Activated CD8-positive, alpha-beta memory T cell treated with anti-CD3 and anti-CD28 coated beads for 1 hour (primary cell): ENCODE results near the gene UTP18.
A peak's percentile ranks its signal among the peaks of the same experiment; 100 is the strongest.
"Not testable (repeated sequence)": the region's sequence is repeated elsewhere in the genome, so short reads cannot be mapped to it uniquely, and the experiment has no call there.

Experiments used
- DNase-seq, 2 donors: peaks; one replicate each; pipeline ENCODE4 v3.0.0-alpha.2; 2020; ENCODE audit warnings: low read depth in 1 of 2; ENCODE audit errors: extremely low read depth in 1 of 2

UTP18 gene

DNA sequence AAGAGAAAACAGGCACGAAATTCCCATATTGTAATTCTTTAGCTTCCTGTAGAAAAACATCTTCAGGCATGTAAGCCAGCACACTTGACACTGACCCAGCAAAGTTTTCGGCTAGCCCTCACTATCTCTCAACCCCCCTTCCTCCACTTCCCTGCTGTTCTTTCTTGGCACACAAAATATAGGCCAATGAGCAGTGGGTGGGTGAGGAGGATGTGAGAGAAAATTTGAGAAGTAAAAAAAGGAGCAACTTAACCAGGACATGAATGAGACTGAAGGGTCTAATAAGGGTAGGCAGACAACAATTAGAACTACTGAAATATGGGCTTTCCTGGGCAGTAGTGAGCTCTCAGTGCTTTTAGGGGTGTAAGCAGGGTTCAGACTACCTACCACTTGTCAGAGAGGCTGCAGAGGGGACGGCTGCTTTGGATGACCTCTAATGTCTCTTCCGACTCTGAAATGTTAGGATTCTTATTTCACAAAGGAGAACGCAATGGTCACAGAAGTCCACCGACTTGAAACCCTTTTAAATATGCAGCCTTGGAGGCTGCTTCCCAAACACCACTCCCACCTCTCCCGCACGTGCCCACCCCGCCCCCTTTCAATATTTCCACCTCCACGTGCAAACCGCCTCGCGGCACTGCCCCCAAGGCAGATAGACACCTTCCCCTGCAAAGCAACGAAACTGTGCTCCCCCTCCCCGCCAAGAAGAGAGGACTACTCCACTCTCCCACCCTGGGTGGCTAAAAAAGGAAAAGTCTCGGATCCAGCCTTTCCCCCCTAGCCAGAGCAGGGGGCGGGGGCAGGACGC is 1.4 kb upstream of the UTP18 start:
- DNase-seq = no peak

DNA sequence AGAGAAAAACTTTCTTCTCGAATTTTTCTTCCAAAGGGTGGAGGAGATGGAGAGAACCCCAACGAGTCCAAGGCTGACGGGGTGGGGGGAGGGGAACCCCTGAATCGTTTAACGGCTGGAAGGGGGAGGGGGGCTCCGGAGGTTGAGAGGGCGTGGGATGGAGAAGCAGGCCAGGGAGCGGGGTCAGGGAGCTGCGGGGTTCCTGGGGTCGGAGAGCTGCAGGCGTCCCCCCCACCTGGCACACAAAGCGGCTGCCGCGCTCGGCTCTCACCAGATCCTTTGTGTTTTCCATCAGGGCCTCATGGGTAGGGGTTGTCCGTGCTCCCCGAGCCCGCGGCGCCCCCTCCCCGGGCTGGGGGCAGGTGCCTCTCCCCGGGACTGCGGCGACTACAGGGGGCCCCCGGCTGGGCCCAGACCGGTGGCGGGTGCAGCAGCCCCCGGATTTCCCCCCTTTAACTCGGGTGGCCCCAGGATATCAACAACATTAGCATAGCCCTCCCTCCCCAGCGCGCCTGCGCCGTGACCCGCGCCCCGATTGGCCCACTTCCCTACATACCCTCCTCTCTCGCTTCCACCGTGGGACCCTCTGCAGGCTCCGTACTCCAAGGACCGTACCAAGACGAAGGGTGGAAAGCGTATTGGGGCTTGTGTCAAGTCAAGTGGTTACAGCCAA is 646 bp upstream of the UTP18 start, which contains the start of gene MBTD1:
TSS of gene MBTD1 (minus strand) at position 486 of the 673 bp plus-strand sequence. CDS start 34,888 bp downstream, outside the sequence.
- DNase-seq = peak; percentile 89 to 93

DNA sequence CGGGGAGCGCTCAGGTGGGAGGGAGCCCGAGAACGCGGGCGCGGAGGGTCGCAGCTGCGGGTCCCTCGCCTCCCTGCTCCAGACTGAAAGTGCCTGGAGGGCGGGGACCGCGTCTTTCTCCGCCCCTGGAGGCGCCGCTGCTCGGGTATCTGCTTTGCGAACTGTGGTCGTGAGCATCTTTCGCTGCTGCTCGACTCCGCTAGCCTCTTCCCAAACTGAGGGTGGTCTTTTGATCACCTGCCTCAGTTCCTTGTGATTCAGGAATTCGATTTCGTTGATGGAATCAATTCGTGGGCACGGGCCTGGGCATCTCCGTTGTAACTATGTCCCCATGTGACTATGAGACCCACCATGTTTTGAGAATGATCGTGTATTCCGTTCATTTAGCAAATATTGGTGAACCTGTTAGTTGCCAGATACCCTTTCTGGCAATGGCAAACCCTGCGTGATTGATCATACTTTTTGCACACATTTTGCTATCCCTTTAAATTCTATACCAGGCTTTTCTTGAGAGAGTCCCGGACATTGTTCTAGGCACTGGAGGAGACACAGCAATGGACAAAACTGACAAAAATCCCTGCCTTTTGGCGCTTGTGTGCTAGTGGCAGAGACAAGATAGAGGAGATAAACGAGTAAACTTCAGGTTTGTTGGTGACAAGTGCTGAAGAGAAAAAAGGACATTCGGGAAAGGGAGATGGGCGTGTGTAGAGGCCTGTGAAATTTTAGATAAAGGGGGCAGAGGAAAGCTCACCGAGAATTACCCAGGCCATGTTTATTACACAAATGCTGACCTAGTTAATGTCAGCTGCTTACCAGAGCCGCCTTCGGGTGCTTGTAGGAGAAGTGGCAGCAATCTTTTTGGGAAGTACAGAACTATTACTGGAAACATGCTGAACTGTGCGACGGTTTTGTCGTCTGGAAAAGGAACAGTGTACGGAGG is 948 bp downstream of the UTP18 start:
- DNase-seq = no peak

DNA sequence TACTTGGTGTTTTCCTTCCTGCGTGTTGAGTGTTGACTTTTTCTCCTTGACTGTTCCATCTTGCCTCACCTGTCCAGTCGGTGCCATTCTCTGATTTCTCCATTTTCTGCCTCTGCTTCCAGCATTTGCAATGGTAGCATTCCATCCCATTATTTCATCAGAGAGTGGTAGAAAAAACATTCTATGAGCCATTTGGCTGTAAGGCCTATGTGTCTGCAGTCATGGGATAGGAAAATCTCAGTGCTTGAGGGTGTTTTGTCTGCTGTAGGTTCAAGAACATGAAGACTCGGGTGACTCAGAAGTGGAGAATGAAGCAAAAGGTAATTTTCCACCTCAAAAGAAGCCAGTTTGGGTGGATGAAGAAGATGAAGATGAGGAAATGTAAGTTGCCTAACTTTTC is 2.7 kb downstream of the UTP18 start:
- no peak for DNase-seq

DNA sequence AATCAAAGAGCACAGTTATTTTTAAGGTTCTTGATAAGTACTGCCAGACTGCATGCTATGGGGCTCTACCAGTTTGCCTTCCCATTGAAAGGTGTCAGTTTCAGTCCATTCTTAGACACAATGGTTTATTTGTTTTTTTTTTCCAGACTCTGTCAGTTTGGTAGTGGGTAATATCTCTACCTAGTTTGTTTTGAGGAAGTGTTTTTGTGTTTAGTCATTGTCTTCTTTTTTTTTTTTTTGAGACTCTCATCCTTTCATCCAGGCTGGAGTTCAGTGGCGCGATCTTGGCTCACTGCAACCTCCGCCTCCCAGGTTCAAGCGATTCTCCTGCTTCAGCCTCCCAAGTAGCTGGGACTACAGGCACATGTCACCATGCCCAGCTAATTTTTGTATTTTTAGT is 4.1 kb downstream of the UTP18 start:
- DNase-seq = not testable (repeated sequence)

DNA sequence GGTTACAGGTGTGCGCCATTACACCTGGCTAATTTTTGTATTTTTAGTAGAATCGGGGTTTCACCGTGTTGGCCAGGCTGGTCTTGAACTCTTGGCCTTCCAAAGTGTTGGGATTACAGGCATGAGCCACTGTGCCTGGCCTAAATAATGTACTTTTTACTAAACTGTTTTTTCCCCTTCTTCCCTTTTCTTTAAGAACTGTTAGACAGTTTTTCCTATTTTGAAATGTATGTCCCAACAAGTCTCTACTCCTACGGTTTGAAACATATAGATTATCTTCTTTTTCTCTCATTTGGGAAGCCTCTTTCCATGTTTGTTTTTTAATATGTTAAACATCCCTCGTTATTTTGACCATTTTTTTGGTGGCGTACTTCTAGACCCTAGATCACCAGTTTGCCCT is 9.6 kb downstream of the UTP18 start:
- no peak for DNase-seq

DNA sequence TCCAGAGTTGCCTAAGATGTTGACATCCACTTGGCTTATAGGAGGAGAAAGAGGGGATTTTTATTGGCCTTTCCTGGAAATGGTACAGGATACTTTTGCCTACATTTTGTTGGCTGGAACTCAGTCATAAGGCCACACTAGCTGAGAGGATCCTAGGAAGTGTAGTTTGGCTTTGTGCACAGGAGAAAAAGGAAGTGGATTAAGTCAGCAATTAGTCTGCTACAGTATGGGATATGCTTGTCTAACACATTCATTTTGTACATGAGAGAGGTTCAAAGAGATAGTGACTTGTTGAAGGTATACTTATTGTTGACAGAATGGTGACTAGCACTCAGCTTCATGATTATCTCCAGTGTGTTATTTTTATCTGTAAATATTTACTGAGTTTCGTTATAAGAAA is 10.3 kb downstream of the UTP18 start:
- DNase-seq = no peak

DNA sequence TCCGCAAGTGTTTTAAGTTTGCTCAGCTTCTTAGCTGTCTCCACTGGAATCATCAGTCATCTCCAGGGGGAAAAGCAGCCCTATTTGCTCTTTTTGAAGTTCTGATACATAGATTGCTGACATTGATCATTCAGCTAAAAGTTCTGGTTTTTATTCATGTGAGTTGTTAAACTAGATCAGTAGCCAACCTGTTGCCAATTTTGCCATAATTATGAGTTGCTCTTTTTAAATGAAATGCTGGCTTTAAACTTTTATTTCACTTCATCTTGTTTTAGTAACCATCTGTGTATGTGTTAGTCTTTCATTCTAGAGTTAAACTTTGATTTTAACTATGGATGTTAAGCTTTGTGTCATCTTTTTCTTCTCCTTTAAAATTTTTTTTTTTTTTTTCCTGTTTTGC is 12.5 kb downstream of the UTP18 start:
- no peak for DNase-seq

DNA sequence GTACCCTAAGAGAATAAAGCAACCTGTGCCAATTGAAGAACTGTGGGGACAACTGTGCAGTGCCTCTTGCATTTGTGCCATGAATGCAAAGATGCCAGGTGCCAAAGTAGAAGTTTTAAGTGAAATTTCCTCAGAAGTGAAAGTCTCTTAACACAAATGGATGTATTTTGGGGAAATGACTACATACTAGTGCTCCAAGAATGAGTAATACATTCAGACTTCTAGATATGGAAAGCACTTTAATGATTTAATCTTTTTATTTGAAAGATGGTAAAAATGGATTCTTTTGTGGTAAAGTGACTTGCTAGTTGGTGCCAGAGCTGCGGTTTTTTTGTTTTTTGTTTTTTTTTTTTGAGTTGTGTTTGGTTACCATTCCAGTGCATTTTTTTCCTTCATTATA is 15.0 kb downstream of the UTP18 start:
- no peak for DNase-seq

DNA sequence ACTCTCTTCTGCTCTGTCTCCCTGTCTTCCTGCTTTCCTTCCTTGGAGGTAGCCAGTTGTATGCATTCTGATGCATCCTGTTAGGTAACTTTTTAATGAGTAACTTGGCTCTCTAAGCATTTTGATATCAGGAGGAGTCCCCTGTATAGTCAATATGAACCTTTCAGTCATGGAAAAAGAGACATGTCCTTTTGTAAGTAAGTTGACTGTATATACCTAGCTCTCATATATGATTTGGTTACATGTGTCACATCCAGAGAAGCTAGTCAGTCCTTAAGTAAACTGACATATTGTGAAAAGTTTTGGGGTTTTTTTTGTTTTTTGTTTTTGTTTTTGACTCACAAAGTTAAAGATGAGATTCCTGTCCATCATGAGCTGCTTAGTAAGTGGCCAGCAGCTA is 18.8 kb downstream of the UTP18 start:
- no peak for DNase-seq

DNA sequence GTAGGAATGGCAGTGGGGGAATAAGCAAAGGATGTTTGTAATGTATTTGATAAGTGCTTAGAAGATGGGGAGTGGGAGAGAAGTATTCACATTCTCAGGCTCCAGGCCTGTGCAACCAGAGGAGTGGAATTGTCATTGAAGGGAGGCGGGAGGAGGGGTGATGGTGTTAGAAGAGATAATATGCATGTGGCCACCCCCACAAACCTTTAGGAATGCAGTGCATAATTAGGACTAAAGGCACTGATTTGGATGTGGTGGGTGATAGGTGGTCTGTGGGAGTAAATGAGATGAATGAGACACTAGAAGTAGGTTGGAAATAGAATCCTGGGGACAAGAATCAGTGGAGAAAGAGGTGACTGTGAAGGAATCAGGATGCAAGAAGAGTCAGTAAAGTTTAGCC is 27.1 kb downstream of the UTP18 start:
- no peak for DNase-seq

DNA sequence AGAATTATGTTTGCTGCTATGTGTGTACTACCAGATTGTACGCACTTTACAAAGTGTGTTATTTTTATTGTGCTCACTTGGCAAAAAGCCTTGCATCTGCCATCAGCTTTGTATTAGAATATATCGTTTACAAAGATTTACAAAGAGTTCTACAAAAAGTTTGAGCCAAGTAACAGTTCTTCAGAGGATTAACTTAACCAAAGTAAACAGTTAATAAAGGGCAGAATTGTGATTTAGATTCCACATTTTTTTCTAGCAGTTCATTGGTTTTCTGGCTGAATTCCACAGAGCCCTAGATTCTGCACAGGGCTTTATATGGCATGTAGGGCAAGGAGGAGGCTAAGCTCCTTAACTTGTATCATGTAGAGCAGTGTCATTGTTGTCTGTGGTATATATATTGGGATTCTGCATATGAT is 29.4 kb downstream of the UTP18 start:
- DNase-seq = no peak

DNA sequence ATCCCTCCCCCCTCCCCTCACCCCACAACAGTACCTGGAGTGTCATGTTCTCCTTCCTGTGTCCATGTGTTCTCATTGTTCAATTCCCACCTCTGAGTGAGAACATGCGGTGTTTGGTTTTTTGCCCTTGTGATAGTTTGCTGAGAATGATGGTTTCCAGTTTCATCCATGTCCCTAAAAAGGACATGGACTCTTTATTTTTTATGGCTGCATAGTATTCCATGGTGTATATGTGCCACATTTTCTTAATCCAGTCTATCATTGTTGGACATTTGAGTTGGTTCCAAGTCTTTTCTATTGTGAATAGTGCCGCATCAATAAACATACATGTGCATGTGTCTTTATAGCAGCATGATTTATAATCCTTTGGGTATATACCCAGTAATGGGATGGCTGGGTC is 34.0 kb downstream of the UTP18 start:
- DNase-seq = not testable (repeated sequence)

DNA sequence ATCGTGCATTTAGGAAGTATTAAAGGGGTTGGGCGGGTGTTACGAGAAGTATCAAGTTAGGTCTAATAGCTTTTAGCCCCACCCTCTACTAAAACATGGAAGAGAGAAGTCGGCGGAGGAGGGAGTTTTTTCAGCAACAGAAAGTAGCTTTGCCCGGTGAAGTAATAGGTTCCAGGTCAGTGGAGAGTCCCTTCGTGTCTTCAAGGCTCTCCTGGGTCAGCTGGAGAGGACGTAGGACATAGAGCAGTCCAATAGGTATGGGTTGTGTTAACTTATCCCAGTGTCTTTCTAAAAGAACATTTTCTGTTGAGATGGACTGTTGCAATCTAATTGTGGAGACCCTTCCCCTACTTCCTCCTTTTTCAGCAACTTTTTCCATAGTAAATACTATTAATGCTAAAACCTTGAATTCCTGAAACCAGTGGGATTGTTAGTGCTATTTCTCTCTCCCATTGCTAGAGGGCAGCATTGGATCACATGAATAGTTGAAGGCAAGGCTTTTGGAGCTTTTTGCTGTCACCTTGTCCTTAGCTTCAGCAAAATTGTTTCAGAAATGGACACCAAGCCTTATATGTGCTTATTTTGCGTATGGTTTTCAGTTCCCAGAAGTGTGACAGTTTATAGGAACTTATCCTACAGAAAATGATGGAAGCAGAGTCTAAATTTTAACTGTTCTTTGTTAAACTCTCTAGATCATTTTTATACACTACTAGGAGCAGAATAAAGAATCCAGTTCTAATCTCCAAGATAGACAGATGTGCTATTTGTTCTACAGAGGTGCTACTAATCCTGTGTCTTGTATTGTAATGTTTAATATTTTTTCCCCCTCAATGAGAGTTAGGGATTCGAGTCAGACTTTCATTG is 38.4 kb downstream of the UTP18 start:
- no peak for DNase-seq

DNA sequence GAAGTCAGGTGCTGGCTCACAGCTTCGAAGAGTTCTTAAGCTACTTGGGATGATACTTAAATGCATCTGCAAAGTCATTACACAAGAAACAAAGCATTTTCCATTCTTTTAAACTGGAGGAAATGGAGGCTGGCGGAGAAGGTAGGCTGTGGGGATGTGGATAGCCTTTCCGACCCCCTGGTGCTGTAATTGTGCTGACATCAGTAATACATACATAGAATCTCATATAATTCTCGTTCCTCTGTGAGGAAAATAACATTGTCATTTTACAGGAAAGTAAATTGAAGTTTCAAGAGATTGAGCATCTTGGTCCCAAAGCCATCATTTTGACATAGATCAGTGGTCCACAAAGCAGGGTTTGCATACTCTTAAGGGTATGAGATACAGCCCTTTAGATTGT is 39.5 kb downstream of the UTP18 start:
- no peak for DNase-seq

DNA sequence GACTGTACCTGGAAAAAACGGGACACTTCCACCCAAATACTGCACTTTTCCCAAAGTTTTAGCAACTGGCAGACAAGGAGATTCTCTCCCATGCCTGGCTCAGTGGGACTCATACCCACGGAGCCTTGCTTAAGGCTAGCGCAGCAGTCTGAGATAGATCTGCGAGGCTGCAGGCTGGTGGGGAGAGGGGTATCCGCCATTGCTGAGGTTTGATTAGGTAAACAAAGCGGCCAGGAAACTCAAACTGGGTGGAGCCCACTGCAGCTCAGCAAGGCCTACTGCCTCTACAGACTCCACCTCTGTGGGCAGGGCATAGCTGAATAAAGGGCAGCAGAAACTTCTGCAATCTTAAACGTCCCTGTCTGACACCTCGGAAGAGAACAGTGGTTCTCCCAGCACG is 44.8 kb downstream of the UTP18 start:
- DNase-seq = no peak

DNA sequence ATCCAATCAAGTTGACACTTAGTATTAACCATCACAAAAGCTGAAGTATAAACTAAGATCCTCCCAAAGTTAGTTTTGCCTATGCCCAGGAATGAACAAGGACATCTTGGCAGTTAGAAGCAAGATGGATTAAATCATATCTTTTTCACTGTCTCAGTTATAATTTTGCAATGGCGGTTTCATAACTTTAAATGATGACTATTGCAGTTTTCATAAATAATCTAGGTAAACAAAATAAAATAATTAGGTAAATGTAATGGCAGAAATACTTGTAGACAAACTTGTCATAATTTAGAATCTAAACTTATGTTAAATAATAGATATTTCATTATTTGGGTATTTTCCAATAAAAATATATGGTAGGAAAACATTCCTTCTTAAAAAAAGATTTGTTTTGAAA is 51.7 kb downstream of the UTP18 start:
- DNase-seq = not testable (repeated sequence)

DNA sequence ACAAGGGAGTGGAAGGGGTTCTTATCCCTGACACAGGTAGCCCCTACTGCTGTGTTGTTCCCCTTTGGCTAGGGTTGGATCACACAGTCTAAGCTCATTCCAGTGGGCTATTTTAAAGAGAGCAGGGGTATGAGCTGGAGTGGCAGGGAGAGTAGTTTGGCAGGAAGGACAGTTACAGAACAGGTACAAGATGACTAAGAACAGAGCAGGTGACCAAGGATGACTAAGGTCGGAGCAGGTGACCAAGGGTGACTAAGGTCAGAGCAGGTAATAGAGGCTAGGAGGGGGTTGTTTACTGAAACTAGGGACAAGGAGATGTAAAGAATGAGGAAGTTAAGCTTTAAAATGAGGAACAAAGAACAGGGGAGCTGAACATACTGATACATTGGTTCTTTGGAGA is 58.8 kb downstream of the UTP18 start:
- no peak for DNase-seq

DNA sequence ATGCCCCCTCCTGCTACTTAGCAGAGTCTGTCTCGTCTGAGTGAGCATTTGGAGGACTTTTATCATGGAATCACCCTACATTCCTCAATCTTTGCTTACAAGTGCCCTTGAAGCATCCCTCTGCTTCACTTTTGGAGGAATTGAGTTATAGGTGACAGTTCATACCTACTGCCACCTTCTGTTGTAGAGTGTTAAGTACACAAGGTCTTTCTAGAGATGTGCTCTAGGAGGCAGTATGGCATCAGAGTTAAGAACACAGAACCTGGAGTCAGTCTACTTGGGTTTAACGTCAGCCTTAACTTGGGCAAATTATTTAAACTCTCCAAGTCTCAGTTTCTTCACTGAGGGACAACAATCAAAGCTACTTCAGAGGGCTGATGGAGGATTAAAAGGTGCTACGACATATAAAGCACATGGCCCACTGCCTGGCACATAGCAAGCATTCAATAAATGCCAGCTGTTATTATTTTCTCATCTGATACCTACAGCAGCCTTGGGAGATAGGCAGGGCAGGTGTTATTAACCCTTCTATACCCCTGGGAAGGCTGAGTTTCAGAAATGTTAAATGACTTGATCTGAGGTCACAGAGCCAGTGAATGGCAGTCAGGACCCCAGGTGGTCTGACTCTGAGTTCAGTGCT is 62.2 kb downstream of the UTP18 start:
- no peak for DNase-seq

DNA sequence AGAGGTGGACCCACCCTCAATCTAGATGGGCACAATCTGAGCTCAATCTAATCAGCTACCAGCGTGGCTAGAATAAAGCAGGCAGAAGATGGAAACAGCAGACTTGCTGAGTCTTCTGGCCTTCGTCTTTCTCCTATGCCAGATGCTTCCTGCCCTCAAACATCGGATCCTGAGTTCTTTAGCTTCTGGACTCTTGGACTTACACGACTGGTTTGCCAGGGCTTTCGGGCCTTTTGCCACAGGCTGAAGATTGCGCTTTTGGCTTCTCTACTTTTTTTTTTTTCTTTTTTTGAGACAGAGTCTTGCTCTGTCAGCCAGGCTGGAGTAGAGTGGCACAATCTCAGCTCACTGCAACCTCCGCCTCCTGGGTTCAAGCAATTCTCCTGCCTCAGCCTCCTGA is 65.1 kb downstream of the UTP18 start:
- DNase-seq = no peak
